ENCODE data around the gene CLMN.
A peak's percentile ranks its signal among the peaks of the same experiment; 100 is the strongest.

CLMN gene

DNA sequence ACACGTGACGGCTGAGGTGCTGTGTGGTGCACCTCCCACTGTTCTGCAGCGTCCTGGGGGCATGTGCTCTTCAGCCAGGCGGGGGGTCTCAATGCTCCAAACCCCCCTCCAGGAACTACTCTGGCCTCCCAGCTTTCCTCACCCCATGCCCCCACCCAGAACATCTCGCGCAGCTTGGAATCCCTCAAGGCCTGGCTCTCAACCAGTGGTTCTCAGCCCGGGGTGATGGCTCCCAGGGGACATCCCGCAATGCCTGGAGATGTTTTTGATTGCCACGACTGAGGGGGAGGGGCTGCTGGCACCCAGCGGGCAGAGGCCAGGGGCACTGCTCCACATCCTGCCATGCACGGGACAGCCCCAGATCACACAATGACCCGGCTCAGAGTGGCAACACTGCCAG is 83.5 kb downstream of the CLMN start:
- no peak for DNase-seq

DNA sequence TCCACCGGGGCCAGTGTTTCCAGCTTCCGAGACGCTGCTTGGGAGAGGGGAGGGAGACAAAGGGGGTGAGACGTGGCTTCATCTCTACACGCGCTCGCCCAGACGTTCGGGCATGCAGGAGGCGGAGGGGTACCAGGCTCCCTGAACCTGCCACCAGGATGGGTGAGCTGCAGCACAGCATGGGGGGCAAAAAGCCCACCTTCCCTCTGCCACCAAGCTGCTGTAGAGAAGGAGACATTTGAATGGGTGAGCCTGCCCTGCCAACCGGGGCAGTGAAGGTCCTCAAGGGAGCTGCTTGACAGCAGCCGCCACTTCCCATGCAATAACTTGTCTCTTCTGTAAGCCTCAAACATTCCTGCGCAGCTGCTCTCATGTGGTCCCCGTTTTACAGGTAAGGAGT is 83.9 kb downstream of the CLMN start:
- DNase-seq = no peak

DNA sequence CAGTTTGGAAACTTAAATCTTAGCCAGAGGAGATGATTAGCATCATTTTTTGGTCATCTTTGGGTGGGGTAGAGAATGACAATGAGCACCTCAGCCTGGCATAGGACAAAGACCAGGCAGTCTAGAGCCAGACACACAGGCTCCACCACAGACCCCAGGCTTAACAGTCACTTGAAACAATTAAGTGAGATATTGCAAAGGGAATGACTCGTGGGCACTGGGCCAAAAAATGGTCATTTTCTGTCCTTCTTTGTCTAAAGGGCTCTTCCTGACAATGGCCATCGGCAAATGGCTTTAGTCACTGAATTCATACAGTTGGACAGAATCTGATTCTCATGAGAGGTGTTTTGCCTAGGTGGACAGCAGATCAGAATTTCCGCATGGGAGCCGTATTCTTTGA is 84.4 kb downstream of the CLMN start:
- DNase-seq = no peak

DNA sequence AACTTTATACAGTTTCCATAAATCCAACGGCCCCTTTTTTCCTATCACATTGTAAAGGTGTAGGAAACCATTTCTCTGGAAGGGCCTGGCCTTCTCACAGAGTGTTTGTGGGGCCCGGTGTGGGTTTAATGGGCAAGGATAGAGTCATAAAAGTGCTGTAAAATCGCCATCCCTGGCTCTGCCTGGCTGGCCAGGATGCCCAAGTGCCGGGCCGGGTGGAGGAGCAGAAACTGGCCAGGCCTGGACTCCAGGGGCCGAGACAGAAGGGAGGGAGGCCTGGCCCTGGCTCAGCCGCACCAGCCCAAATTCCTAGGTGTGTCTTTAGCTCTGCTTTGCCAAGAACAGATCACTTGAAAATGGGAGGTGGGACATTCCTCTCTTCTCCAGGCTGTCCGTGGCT is 85.3 kb downstream of the CLMN start:
- DNase-seq = no peak

DNA sequence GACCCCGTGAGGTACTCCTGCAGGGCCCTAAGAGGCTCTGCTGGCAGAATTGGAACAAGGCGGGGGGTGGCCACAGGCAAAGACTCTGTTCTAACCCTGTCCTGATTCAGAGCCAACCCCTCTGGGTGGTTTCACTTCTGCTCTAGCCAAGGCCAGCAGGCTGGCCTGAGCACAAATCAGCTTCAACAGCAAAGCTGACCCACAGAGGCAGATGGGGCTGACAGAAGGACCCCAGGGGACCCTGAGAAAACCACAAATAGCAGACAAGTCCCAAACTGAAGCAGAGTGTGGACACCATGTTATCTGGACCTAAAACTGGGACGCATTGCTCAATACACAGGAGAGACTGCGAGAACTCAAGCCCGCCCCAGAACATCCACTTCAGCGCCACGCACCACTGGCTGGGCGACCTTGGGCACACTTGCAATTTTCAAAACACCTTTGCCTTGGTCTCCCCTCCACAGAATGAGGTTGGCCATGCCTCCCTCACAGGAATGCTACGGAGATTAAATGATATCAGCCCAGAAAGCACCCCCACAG is 85.9 kb downstream of the CLMN start:
- DNase-seq = no peak

DNA sequence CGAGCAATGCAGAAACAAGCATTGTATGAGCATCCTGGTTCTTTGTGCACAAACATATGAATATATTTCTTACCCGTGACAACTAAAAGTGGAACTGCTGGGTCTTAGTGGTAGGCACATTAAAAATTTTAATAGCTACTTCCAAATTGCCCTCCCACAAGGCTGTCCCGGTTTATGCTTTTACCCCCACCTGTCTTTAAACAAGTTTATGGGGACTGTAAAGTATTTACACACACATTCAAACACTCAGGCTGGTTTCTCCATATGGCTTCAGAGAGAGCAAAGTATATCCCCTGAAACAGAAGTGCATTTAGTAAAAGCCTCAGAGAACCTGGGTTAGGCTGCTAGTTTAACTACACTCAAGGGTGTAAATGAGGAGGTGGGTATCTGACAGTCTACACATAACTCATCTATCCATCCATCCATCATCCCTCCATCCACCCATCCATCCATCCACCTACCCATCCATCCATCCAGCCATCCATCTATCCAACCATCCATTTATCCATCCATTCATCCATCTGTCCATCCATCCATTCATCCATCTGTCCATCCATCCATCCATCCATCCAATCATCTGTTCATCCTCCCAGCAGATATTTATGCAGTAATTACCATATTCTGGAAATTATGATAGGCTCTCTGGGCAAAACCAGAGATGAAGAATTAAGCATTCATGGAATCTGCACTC is 86.7 kb downstream of the CLMN start:
- DNase-seq = no peak

DNA sequence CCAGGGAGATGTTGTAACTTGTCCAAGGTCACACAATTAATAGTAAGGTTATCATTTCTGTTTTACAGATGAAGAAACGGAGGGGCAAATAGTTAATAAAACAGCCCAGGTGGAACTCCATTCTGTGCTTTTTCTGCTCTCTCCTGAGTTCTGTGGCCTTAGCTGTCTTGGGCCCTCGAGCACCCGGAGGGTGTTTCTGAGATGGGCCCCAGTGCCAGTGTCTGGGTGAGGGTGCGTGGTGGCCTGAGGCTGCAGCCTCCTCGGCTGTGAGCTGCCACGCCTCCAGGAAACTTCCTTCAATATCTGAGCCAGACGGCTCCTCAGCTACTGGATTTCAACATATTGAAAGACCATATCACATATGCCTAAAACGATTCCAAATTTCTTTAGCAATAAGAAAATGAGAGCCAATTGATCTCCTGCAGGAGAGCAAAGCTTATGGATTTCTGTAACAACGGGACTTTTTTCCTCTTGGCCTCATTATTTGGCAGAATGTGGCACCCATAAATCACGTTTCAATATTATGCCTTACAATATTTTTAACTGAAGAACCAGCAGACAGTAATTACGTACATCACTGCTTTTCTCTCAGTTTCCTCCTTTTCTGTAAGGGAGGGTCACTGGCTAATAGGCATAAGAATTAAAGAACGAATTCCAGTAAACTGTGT is 87.6 kb downstream of the CLMN start:
- no peak for DNase-seq

DNA sequence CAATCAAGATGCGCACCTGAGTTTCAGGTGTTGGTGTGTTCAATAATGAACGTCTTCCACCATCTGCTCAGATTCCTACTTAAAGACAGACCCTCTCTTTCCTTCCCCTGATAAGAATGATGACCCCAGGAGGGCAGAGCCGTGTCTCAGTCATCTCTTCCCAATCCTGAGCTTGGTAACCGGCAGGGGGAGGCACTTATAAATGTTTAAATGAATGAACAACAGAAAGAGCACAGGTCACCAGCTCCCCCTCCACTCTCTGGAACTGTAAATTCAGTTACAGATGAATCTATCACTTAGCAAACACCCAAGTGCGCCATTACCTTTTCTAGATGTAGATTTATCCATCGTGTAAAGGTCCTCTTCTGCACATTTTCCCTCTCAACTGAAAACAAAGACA is 90.0 kb downstream of the CLMN start:
- DNase-seq = no peak

DNA sequence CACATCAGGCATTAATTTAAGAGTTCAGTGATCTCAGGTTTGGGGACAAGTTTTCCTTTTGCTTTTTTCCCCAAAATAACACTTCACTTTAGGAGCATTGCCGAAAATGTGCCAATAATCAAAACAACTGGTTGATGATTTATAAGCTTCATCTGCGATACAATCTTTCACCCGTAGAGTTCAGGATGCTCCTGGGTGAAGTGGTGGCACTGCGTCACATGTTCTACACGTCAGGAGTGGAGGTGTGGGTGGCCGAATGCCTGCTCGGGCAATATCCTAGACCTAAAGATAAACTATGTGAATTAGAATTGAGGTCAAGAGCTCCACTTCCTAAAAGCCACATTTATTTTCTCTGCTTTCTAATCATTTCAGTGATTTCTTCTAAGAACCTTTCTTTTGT is 91.5 kb downstream of the CLMN start:
- no peak for DNase-seq

DNA sequence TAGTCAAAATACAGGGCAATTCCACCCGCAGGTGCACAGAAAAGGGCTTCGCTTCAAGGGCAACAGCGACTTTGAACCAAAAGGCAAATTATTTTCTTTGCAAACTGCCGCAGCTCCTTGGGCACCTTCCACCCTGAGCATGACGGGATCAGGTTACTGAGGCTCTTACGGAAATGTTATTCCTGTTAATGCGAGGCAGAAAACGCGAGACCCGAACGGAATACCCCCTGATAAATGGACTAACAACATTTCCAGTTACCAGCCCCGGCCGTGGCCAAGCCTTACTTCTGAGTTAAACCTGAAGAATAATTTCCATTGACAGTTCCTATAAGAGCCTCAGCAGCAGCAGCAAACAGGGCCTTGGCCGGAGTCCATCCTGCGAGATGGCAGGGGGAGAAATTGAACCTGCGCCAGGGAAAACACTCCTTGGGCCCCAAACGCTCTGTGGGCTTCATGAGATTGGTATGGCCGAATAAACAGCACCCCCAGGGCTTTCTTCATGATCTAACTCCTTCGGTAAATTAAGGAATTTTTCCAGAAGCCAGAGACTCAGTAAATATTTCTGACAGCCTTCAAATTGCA is 92.3 kb downstream of the CLMN start:
- peak in 1 of 2 experiments; percentile 40 for DNase-seq

DNA sequence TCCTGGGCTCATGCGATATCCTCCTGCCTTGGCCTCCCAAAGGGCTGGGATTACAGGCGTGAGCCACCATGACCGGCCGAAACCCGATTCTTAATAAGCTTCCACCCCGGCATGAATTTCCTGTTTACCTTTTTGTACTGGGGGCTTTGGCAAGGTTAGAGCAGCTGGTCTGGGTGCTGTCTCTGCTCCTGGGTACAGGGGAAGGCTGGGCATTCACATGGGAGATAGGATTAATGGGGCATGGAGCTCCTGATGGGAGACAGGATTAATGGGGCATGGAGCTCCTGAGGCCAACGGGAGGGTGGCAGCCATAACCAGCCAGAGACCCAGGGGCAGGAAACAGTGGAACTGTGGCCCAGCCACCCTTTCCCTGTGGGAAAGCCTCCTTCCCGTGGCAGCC is 92.9 kb downstream of the CLMN start:
- DNase-seq = peak; percentile 28 to 45

DNA sequence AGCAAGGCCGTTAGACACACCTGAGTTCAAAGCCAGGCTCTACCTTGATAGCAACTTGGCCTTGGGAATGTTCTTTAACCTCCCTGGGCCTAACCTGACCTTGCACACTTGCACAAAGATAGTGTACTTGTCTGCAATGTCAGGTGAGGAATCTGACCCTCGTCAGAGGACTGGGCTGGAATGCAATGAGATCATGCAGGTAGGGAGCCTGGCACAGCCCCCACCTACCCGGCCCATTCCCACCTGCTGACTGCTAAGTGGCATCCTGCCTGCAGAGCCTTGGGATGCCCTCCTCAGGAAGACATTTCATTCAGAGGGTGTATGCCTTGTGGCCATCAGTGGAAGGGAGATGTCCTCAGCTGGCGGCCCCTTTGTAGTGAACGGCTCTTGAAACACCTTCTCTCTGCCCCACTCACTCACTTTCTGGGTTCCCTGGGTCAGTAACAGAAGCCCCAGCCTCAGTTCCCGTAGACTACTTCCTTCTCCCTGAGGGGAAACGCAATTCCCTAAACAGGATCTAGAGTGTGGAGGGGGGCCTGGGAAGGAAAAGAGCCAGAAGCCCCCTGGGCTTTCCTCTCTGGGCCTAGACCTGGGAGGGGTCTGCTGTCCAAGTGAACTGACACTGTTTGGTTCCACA is 94.3 kb downstream of the CLMN start:
- no peak for DNase-seq

DNA sequence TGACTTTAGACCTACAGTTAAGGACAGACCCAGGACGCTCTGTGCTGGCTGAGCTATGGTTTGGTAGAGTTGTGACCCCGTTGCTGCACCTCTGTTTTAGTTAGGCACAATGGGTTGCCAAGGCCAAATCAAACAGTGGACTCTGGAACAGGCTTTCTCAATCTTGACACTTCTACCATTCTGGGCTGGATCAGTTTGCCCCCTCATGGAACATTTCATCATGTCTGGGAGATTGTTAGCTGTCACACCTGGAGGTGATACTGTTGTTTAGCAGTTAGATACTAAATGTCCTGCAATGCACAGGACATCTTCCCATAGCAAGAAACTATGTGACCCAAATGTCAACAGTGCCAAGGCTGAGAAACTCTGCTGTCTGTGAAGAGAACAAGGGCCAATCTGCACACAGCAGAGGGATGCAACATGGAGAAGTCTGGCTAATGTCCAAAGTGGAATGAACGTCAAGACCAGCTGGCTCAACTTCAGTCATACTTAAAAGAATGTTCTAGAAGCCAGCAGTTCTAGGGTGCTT is 96.8 kb downstream of the CLMN start:
- DNase-seq = no peak

DNA sequence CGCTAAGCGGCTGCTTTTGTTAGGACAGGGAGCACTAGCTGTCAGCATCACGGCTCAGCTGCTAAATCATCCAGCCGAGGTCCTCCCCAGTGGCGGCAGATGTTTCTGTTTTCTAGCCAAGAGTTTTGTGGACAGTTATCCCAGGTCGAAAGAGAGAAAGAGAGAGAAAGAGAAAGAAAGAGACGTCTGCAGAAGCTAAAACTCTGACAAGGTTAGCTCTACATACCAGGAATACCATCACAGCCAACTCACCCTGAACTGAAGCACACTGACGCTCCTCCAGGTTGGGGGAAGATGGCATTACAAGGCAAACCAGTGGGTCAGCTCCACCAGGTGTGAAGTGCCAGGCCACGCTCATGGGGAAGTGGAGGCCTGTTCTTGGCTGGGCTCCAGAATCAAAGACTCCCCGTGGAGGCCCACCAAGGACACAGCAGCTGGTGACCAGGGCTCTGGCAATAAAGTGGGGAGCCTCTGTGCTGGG is 97.5 kb downstream of the CLMN start:
- no peak for DNase-seq

DNA sequence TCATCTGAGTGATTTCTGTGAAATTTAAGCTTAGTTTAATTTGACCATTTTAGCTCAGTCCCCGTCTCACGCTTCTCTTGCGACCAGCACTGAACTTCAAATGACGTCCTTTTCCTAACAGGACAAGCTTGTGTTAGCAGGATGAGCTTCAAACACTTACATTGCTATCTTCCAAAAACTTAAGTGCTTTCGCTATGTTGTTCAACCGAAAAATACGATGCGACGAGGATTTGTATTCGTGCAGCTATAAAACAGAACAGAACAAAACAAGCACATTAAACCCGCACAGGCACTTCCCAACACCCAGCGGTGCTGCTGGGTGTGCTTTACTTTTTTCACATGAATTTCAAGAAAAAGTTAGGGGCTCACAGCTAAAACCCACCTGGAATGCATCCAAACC is 98.2 kb downstream of the CLMN start:
- DNase-seq = no peak

DNA sequence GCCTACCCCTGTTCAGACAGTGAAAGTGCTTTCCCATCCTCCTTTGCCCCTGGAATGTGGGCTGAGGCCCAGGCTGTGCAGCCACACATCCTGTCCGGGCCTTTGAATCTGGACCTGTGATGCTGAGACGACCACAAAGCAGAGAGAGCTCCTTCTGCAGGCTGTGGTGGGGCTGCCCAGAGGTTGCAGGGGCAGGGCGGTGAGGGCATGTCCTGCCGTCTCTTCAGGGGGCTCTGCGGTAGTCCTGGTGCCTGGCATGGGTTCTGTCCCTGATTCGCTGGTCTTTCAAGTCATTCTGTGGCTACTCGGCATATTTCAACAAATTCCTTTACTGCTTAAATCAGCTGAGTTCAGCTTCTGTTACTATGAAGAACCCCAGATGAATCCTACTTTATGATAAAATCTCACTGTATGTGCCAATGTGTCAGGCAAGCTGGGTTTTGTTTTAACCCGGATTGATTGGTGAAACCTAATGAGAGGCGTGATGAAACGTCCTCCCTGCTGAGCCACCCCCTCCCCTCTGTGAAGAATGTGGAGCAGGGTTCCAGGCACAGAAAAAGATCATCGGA is 99.0 kb downstream of the CLMN start:
- no peak for DNase-seq

DNA sequence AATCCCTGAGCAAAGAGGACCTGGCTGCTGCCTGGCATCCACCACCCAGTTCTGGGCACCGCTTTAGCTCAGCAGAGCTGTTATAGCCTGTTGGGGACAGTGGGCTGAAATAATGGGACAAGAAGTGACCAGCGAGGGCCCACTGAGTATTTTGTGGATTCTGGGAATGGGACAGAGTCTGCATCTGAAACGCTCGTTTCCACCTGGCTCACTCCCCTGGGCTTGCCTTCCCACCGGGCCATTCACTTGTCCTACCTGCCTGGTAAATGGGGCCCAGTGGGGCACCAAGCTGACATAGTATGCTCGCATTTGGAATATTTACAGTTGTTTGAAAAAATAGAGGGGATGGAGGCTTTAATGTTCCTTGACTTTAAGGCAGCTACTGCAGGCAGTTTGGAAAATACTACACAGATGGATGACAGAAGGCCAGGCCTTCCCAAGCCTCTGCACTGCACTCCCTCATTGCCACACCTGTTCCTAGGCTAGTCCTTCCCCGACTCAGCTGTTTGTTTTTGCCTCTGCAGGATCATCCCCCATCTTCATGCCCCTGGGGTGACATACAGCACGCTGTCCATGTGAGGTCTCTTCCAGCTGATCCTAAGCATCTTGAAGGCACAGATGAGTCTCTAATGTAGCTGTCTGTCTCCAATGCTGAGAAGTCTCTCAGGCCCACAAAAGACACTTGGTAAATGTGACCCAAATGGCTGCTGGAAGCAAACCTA is 101.1 kb downstream of the CLMN start:
- DNase-seq = no peak

DNA sequence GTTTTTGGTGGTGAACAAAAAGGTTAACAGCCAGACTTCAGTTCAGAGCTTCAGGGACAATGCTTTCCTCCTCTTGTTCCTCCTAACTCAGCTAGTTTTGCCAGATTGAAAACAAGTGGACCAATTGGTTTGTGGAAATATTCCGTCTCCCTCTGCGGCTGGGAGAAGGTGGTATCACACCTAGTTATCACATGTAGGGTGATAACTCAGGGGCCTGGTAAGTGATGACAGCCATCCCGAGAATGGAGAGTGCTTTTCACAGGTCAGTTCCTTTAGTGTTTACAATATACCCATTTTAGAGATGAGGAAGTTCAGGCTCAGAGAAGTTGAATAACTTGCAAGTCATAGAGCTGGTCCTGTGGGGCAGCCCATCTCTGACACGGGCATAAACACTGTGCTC is 101.7 kb downstream of the CLMN start:
- no peak for DNase-seq

DNA sequence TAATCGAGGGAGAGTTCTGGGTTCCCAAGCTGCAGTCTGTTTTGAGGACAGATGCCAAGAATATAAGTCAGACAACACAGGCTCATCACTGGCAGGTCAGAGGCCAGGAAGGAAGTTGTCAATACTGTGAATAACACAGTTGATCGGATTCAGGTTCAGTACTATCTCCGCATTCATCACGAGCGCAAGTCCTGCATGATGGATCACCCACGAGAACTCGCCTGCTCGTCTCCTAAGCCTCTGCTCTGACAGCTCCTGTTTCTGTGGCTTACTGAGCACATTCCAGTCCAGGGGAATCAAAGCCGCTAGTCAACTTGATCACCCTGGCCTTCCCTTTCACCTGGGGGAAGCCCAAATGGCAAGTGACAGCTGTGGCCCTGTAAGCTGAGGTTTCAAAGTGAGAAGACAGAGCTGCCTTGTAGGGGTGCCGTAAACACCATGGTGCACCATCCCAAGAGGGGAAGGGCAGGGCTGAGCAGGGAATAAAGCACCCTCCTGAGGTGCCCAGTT is 102.3 kb downstream of the CLMN start:
- no peak for DNase-seq

DNA sequence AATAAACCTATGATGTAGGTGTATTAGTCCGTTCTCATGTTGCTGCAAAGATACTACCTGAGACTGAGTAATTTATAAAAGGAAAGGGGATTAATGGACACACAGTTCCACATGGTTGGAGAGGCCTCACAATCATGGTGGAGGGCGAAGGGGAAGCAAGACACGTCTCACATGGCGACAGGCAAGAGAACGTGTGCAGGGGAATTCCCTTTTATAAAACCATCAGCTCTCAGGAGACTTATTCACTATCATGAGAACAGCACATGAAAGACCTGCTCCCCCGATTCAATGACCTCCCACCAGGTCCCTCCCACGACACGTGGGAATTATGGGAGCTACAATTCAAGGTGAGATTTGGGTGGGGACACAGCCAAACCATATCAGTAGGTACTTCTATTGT is 103.7 kb downstream of the CLMN start:
- DNase-seq = no peak

DNA sequence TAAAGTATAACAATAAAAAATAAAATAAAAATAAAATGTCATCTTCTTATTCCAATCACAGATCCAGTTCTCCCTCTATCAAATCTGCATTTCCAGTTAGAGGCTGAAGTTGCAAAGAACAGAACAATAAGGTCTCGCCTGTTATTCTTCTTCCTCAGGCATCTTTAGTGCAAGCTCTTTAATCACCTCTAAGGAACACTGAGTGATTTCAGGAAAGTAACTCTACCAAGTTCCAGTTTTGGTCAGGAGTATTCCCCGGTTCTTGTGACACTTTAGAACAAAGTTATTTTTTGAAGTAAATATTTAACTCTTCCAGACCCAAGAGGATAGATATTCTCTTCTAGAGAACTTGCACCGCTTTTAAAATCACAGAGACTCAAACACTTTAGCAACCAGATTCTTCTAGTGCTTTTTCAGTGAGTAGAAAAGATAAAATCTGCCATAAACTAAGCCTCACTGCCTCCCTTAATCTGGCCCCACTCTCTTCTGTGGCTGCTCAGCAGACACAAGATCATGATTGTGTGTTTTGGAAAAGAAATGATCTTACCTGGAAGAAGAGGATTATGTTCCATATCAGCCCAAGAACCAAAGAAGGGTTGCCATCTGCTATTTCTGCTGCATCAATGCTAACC is 104.5 kb downstream of the CLMN start:
- no peak for DNase-seq

DNA sequence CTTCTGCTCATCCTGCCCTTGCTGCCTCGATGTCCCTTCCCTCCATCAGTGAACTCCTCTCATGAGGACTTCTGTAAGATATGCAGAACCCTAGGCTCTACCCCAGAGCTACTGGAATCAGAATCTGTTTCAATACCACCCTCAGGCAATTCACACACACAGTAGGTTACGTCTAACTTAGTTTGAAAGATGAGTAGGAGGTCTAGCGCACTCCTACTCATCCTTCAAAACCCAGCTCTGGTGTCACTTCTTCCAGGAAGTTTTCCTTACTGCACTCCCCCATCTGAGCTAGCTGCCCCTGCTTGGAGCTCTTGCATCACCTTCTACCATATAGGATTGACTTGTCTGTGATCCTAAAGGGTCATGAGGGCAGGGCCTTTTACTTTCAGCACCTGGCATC is 105.9 kb downstream of the CLMN start:
- DNase-seq = no peak

Data from SHP77 (cell line).